Hepatocyte (in vitro differentiated cells): ENCODE data around the gene ZNF469. TPM values are rescaled to one million over a fixed set of nuclear protein-coding genes. Genes with fewer than 3 reads are reported as not detected.

Experiments
- DNase-seq: peaks from one replicate; pipeline ENCODE4 v3.0.0-alpha.2; 2016; ENCODE audit warnings: low spot score
- H2AFZ ChIP-seq: fragments of 200-600 bp; sonication (generic); 2 replicates; pipeline ENCODE4 v1.6.0; 2016; ENCODE audit warnings: antibody characterized with exemption, mild to moderate bottlenecking
- H3K27ac ChIP-seq: fragments of 200-600 bp; sonication (generic); 2 replicates; pipeline ENCODE4 v1.5.1; 2016; ENCODE audit warnings: mild to moderate bottlenecking
- H3K27me3 ChIP-seq: fragments of 200-600 bp; sonication (generic); 2 replicates; pipeline ENCODE4 v1.6.1; 2016
- H3K36me3 ChIP-seq: fragments of 200-600 bp; sonication (generic); replicated peaks from 2 replicates; pipeline ENCODE4 v1.5.1; 2016; ENCODE audit warnings: low read depth; ENCODE audit not compliant: insufficient read depth
- H3K4me1 ChIP-seq: fragments of 200-600 bp; sonication (generic); 2 replicates; pipeline ENCODE4 v1.5.1; 2016; ENCODE audit warnings: mild to moderate bottlenecking, moderate library complexity; ENCODE audit not compliant: insufficient read depth
- H3K4me2 ChIP-seq: fragments of 200-600 bp; sonication (generic); 2 replicates; pipeline ENCODE4 v1.6.0; 2016
- H3K4me3 ChIP-seq: fragments of 200-600 bp; sonication (generic); 2 replicates; pipeline ENCODE4 v1.5.1; 2016; ENCODE audit warnings: mild to moderate bottlenecking
- H3K79me2 ChIP-seq: fragments of 200-600 bp; sonication (generic); 2 replicates; pipeline ENCODE4 v1.6.0; 2017; ENCODE audit warnings: mild to moderate bottlenecking
- H3K9me2 ChIP-seq: fragments of 200-600 bp; sonication (generic); replicated peaks from 2 replicates; pipeline ENCODE4 v1.6.0; 2017; ENCODE audit warnings: mild to moderate bottlenecking; ENCODE audit not compliant: insufficient read depth
- H3K9me3 ChIP-seq: fragments of 200-600 bp; sonication (generic); 2 replicates; pipeline ENCODE4 v1.5.1; 2016; ENCODE audit warnings: low read depth, mild to moderate bottlenecking
- H4K20me1 ChIP-seq: fragments of 200-600 bp; sonication (generic); 2 replicates; pipeline ENCODE4 v1.6.0; 2016; ENCODE audit warnings: mild to moderate bottlenecking; ENCODE audit not compliant: insufficient read depth, poor library complexity, severe bottlenecking
- EZH2 ChIP-seq: fragments of 200-600 bp; sonication (generic); IDR thresholded peaks from 2 replicates; pipeline ENCODE4 v1.6.1; 2016; ENCODE audit warnings: antibody characterized with exemption, mild to moderate bottlenecking, borderline replicate concordance
- EZH2phosphoT487 ChIP-seq: fragments of 200-600 bp; sonication (generic); IDR thresholded peaks from one replicate; pipeline ENCODE4 v1.6.1; 2018; ENCODE audit warnings: antibody characterized with exemption, mild to moderate bottlenecking, low read depth, moderate library complexity; ENCODE audit not compliant: unreplicated experiment, severe bottlenecking
- WGBS: methylation state at CpG from one replicate; pipeline ENCODE4 v1.1.6; 2016; ENCODE audit warnings: low lambda C conversion rate; ENCODE audit errors: missing lambda C conversion rate; 5-methylcytosine and 5-hydroxymethylcytosine counted together
- polyA plus RNA-seq: library from polyadenylated mRNA; unstranded; fragments of >200 nt; fragmentation: Nextera tagmentation; extraction: Ambion mirVana; gene quantifications from 2 replicates; pipeline ENCODE4 v1.2.1, GENCODE V29; 2016
- total RNA-seq: library from RNA; depleted of rRNA; stranded (reverse); fragments of >200 nt; gene quantifications from 2 replicates; pipeline ENCODE4 v1.2.3, GENCODE V29; 2014
- TF ChIP-seq, protein P1 (sequence below): fragments of 200-600 bp; sonication (generic); IDR thresholded peaks from 2 replicates; pipeline ENCODE4 v1.5.1; 2016; ENCODE audit warnings: antibody characterized with exemption, mild to moderate bottlenecking; ENCODE audit not compliant: poor library complexity

ZNF469 gene
- total and polyA plus RNA-seq, 2 experiments from 2014 or later: 1.0 to 1.3 TPM

DNA sequence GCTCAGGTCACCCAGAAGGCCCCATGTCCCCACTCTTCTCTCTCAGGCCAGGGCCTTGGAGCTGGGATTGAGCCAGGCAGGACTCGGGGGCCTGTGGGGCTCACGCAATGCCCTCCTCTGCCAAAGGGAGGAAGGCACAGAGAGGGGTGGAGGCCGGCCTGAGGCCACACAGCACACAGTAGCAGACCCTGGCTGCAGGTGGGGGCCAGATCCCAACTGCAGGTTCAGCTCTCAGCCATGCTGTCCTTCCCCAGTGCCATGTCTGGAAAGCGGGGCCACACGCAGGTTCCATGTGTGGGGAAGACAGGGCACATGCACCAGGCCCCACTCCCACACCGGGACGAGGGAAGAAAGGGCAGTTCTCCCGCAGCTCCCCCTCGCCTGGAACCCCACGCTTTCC is 37.0 kb downstream of the ZNF469 start:
- Histone ChIP-seq H3K27ac (no peak overlapping the region), H4K20me1 (no peaks in the 10 kb centered on the region), H3K4me1 (peaks cover 7% of the 10 kb centered on the region), H3K79me2 (no peaks in the 10 kb centered on the region), H3K36me3 (no peaks in the 10 kb centered on the region), H3K4me3 (no peak overlapping the region), H3K9me3 (no peaks in the 10 kb centered on the region), H3K27me3 (no peaks in the 10 kb centered on the region), H3K4me2 (no peak overlapping the region), H3K9me2 (no peaks in the 10 kb centered on the region), H2AFZ (no peak overlapping the region)
- WGBS: 92% methylated on average over 9 of the region's 10 CpGs
- DNase-seq: no peak
- TF ChIP-seq EZH2: no peak
- TF ChIP-seq, protein P1, sequence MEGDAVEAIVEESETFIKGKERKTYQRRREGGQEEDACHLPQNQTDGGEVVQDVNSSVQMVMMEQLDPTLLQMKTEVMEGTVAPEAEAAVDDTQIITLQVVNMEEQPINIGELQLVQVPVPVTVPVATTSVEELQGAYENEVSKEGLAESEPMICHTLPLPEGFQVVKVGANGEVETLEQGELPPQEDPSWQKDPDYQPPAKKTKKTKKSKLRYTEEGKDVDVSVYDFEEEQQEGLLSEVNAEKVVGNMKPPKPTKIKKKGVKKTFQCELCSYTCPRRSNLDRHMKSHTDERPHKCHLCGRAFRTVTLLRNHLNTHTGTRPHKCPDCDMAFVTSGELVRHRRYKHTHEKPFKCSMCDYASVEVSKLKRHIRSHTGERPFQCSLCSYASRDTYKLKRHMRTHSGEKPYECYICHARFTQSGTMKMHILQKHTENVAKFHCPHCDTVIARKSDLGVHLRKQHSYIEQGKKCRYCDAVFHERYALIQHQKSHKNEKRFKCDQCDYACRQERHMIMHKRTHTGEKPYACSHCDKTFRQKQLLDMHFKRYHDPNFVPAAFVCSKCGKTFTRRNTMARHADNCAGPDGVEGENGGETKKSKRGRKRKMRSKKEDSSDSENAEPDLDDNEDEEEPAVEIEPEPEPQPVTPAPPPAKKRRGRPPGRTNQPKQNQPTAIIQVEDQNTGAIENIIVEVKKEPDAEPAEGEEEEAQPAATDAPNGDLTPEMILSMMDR: no peak
- TF ChIP-seq EZH2phosphoT487: no peak

DNA sequence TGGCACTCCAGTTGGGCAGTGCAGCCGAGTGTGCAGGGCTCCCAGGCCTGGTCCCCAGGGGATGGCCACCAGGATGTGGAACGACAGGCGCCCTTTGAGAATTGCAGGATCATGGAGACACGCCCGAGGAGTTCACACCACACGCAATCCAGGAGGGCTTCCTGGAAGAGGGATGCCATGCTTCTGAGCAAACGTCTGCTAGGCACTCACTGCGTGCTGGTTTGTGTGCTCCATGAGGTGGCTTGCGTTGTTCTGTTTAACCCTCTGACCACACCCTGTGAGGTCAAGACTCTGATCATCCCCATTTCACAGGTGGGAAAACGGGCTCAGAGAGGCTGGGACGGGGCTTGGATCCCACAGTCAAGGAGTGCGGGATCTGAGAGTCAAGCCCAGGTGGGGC is 37.7 kb downstream of the ZNF469 start:
- 90% methylated on average over 12 of the region's 12 CpGs for WGBS
- Histone ChIP-seq H4K20me1 (no peaks in the 10 kb centered on the region), H3K4me3 (no peak overlapping the region), H3K4me2 (no peak overlapping the region), H3K9me3 (no peaks in the 10 kb centered on the region), H3K79me2 (no peaks in the 10 kb centered on the region), H3K27me3 (no peaks in the 10 kb centered on the region), H3K27ac (no peak overlapping the region), H3K9me2 (no peaks in the 10 kb centered on the region), H3K4me1 (peaks cover 7% of the 10 kb centered on the region), H2AFZ (no peak overlapping the region), H3K36me3 (no peaks in the 10 kb centered on the region)
- no peak for DNase-seq
- TF ChIP-seq EZH2: no peak
- TF ChIP-seq, protein P1: no peak
- no peak for TF ChIP-seq EZH2phosphoT487

DNA sequence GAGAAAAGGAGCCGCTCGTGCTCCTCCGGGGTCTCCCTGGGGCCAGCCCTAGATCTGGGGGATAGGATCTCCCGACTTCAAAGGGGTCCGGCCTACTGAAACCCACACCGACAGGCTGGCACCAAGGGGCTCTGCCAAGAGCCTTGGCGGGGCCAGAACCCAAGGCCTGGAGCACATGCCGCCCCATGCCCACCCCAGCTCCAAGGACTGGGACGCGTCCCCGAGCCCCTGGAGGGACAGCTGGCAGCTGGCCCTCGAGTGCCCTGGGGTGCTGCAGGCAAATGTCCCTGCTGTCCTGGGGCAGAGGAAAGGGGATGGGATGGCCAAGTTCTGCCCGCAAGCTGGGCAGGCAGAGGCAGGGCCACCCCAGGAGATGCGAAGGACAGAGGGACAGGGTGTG is 38.5 kb downstream of the ZNF469 start:
- 89% methylated on average over 11 of the region's 14 CpGs for WGBS
- no peak overlapping the region for H3K27ac ChIP-seq
- no peak overlapping the region for H2AFZ ChIP-seq

More for the DNA sequence above, 38.5 kb downstream of the ZNF469 start:
- Histone ChIP-seq H3K79me2 (no peaks in the 10 kb centered on the region), H3K9me3 (no peaks in the 10 kb centered on the region), H3K4me3 (no peak overlapping the region), H3K4me1 (peaks cover 7% of the 10 kb centered on the region), H3K4me2 (no peak overlapping the region), H3K36me3 (no peaks in the 10 kb centered on the region), H4K20me1 (no peaks in the 10 kb centered on the region), H3K9me2 (no peaks in the 10 kb centered on the region), H3K27me3 (no peaks in the 10 kb centered on the region)
- TF ChIP-seq EZH2: no peak
- TF ChIP-seq, protein P1: no peak
- no peak for TF ChIP-seq EZH2phosphoT487
- DNase-seq: no peak
